Upper lobe of left lung (tissue), 4 donors: Measurements from ENCODE around the gene TEX19.

Experiments
- EP300 ChIP-seq, 4 donors: sonication (generic); formaldehyde crosslinking; IDR thresholded peaks; one replicate each; pipeline ENCODE4 v1.5.1; 2017; ENCODE audit warnings: antibody characterized with exemption in 4 of 4, control low read depth in 2 of 4
- POLR2AphosphoS5 ChIP-seq, 2 donors: sonication (generic); formaldehyde crosslinking; IDR thresholded peaks; one replicate each; pipeline ENCODE4 v1.5.1; 2017; ENCODE audit warnings: antibody characterized with exemption in 2 of 2
- TF ChIP-seq, protein P1 (sequence below), 6 experiments: fragments of 450-650 bp in 4 of 6; fragments of 200-600 bp in 2 of 6; sonication (generic) in 2 of 6; IDR thresholded peaks; one replicate each; pipeline ENCODE4 v1.5.1; 2016 to 2019; ENCODE audit warnings: antibody characterized with exemption in 6 of 6

DNA sequence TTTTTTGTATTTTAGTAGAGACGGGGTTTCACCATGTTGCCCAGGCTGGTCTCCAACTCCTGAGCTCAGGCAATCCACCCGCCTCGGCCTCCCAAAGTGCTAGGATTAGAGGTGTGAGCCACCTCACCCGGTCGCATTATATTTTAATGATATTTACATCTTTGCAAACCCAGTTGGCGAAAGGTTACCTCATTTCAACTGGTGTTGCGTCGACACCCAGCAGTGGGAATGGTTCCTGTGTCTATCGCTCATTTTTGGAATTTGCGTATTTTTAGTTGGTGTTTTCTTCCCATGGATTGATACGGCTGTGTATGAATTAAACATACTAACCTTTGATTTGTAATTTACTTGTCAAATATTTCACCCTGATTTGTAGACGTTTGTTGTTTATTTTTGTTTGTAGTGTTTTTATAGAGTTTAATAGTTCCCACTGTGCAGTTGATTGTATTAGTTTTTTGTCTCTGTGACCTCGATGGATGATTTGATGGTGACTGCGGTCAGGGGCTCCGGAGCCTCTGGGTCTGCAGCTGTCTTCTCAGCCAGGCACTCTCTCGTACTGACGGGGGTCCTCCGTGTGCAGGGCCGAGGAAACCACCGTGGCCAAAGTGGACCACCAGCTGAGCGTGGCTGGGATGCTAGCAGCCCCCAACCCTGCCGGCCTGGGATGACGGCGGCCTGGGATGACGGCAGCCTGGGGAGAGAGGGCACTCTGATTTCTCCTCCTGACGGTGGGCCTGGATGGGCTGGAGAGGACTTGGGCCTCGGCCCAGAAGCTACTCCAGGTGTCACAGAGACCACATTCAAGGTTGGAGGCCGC lies 45.6 kb upstream of the TEX19 start:
- TF ChIP-seq, protein P1, sequence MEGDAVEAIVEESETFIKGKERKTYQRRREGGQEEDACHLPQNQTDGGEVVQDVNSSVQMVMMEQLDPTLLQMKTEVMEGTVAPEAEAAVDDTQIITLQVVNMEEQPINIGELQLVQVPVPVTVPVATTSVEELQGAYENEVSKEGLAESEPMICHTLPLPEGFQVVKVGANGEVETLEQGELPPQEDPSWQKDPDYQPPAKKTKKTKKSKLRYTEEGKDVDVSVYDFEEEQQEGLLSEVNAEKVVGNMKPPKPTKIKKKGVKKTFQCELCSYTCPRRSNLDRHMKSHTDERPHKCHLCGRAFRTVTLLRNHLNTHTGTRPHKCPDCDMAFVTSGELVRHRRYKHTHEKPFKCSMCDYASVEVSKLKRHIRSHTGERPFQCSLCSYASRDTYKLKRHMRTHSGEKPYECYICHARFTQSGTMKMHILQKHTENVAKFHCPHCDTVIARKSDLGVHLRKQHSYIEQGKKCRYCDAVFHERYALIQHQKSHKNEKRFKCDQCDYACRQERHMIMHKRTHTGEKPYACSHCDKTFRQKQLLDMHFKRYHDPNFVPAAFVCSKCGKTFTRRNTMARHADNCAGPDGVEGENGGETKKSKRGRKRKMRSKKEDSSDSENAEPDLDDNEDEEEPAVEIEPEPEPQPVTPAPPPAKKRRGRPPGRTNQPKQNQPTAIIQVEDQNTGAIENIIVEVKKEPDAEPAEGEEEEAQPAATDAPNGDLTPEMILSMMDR (IDR thresholded peaks at IDR 0.05) = no peak
- no peak for TF ChIP-seq POLR2AphosphoS5 (IDR thresholded peaks at IDR 0.05)
- TF ChIP-seq EP300 (IDR thresholded peaks at IDR 0.05) = no peak
